GM13976 (cell line): ENCODE measurements around the gene FRMD4A.

Source experiments
- DNase-seq: peaks from one replicate; pipeline ENCODE4 v3.0.0; 2012; ENCODE audit warnings: low spot score
- in situ Hi-C: fragments of 300-500 bp; cut with MboI; formaldehyde crosslinking; loops from one replicate; pipeline ENCODE4 v1.12.0; 2022; ENCODE audit warnings: low sequenced_read_pairs, mixed read lengths, inconsistent platforms; ENCODE audit not compliant: unreplicated experiment
- TF ChIP-seq, protein P1 (sequence below): IDR thresholded peaks from 2 replicates; pipeline ENCODE4 v1.5.1; 2012; ENCODE audit warnings: borderline replicate concordance, mild to moderate bottlenecking; ENCODE audit not compliant: insufficient read depth; ENCODE audit errors: extremely low read depth, missing control alignments, control extremely low read depth

Gene FRMD4A

DNA sequence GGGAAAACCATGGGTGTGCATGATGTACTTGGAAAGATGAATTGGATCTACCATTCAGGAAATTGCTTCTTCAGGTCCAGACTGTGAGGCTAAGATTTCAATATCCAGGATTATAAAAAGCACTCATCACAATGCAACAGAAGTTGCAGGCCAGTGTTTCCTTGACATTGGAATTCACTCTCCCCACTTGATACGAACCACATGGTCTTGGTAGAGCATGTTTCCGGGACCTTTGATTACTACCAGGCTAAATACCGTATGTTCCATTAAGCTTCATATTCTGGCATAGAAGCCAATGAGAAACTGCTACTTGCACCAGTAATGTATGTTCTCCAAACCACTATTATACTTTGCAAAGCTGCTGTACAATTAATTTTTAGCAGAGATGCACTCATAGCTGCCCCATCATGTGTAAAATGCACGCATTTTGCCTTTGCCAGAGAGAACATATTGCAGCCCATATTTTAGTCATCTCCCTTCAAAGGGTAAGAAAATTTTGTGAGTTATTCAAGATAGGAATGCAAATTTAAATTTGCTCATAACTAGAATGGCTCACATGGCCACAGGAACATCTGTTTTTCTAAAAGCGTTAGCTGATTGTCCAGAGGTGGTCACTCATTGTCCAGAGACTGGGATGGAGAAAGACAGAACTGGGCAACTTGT lies 8.1 kb downstream of the FRMD4A start:
- TF ChIP-seq, protein P1, sequence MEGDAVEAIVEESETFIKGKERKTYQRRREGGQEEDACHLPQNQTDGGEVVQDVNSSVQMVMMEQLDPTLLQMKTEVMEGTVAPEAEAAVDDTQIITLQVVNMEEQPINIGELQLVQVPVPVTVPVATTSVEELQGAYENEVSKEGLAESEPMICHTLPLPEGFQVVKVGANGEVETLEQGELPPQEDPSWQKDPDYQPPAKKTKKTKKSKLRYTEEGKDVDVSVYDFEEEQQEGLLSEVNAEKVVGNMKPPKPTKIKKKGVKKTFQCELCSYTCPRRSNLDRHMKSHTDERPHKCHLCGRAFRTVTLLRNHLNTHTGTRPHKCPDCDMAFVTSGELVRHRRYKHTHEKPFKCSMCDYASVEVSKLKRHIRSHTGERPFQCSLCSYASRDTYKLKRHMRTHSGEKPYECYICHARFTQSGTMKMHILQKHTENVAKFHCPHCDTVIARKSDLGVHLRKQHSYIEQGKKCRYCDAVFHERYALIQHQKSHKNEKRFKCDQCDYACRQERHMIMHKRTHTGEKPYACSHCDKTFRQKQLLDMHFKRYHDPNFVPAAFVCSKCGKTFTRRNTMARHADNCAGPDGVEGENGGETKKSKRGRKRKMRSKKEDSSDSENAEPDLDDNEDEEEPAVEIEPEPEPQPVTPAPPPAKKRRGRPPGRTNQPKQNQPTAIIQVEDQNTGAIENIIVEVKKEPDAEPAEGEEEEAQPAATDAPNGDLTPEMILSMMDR = no peak
- in situ Hi-C loops = no loop called here
- DNase-seq = no peak

GRCh38 chr10:14318007-14318406 lies 12.7 kb downstream of the FRMD4A start:
- DNase-seq = no peak
- in situ Hi-C loops = no loop called here
- TF ChIP-seq, protein P1 = no peak

GRCh38 chr10:14312014-14312413 lies 18.7 kb downstream of the FRMD4A start:
- no peak for DNase-seq
- TF ChIP-seq, protein P1 = no peak
- in situ Hi-C loops = no loop called here

DNA sequence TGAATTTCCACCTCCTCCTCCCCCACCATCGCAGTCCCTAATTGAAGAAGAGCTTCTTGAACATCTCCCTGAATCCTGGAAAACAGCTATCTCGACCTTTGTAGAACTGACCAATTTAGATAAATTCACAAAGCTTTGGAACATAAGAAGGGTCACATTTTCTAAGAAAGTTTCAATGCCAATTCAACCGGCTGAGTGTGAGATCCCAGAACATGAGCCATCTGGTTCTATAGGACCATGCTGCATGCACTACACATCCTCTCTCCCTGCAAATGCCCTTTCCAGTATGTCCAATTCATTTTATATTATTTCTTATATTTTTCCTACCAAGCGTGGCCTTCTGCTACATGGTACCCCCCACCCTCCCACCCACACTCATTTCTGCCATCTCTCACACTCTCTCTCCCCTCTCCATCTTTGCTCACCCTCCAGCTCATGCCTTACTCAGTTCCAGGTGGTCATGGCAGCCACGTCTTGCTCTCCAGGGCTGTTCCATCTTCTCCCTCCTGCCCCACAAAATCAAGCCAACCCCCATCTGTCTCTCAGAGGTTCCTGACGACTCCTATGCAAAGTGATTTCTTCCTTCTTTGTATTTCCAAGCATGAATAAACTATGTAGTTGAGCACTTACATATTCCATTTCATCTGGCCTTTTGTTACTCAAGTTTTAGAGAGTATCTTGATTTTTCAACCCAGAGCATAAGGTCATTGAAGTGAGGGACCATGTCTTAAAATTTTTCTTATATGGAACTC lies 19.3 kb downstream of the FRMD4A start:
- TF ChIP-seq, protein P1 = no peak
- DNase-seq = no peak
- in situ Hi-C loops = no loop called here

DNA sequence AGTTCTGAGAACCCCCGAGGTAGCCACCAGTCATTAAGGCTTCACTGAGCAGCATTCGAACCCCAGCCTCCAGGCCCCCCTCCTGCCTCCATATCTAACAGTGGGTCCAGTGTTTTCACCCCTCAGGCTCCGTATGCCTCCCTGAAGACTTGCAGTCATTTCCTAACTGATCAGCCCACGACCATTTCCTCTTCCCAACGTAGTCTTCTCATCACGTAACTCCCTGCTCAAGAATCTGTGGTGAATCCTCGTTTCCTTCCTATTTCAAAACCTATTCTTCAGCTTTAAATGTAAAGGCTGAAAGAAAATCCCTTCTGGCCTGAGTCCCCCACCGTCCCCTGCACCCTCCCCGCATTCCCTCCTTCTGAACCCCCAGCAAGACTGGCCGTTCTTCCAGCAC lies 21.1 kb downstream of the FRMD4A start:
- DNase-seq = no peak
- TF ChIP-seq, protein P1 = no peak
- in situ Hi-C loops = no loop called here

- in situ Hi-C loops = no loop called here
Measured at GRCh38 chr10:14306190-14306589, 24.5 kb downstream of the FRMD4A start.

More at GRCh38 chr10:14306190-14306589, 24.5 kb downstream of the FRMD4A start:
- TF ChIP-seq, protein P1 = no peak
- DNase-seq = no peak
